Mammary epithelial cell (primary cell): ENCODE measurements around the gene VSTM2L.

Source experiments
- CTCF ChIP-seq, 2 donors: IDR thresholded peaks in 1 of 2; conservative IDR thresholded peaks in 1 of 2; 2 replicates each; pipeline ENCODE4 v1.5.1; 2011 to 2012; ENCODE audit warnings: inconsistent platforms in 2 of 2, low read length in 2 of 2, mild to moderate bottlenecking in 2 of 2, control low read depth in 1 of 2, low read depth in 1 of 2; ENCODE audit not compliant: insufficient read depth in 1 of 2; ENCODE audit errors: extremely low read depth in 1 of 2
- EZH2 ChIP-seq: IDR thresholded peaks from 2 replicates; pipeline ENCODE4 v1.6.1; 2012; ENCODE audit warnings: low read length, inconsistent platforms, borderline replicate concordance

GRCh38 chr20:37890108-37890507 lies 12.8 kb upstream of the VSTM2L start:
- TF ChIP-seq CTCF (conservative IDR thresholded peaks at IDR 0.05 in 1 of 2, IDR thresholded peaks at IDR 0.05 in 1 of 2; ENCODE audit: extremely low read depth in 1 of 2, insufficient read depth in 1 of 2, low read depth in 1 of 2, low read length in 2 of 2), result no peak
- TF ChIP-seq EZH2, result no peak
